ENCODE results near the gene ULBP3.
"Not testable (repeated sequence)": the region's sequence is repeated elsewhere in the genome, so short reads cannot be mapped to it uniquely, and the experiment has no call there.

Gene ULBP3

DNA sequence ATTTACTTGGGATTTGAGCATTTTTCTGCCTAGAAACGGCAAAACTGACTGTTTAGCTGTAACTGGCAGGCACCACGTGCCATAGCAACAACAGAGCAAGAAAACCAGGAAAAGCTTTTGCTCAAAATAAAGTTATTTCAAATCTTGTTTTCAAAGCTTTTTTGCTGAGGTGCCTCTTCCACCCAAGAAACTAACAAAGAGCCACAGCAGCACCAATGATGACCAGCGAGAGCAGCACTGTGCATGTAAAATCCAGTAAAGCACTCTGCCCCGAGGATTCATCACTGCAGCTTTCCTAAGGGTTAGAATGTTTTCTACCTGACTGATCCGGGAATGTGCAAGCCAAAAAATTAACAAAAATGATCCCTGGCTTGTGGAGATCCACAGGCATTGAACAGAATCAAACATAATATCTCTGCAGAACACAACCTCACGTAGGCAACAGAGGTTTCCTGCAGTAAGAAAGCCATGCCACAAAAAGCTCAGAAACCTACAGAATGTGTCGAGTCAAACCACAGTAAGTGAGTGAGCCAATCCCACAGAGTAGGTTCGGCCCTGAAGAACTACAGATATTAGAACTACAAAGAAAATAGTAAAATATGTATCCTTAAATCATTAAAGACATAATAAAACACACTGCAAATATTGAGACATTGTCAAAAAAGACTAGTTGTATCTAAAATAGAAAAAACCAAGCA lies 7.4 kb upstream of the ULBP3 start:
- DNase-seq (ENCODE audit: low read depth in 3 of 3) = no peak

- DNase-seq (ENCODE audit: low read depth in 3 of 3) = no peak
Measured at GRCh38 chr6:150075034-150075421, 6.1 kb upstream of the ULBP3 start.

- DNase-seq (ENCODE audit: low read depth in 3 of 3) = not testable (repeated sequence)
Measured at GRCh38 chr6:150074396-150075033, 5.6 kb upstream of the ULBP3 start.

DNA sequence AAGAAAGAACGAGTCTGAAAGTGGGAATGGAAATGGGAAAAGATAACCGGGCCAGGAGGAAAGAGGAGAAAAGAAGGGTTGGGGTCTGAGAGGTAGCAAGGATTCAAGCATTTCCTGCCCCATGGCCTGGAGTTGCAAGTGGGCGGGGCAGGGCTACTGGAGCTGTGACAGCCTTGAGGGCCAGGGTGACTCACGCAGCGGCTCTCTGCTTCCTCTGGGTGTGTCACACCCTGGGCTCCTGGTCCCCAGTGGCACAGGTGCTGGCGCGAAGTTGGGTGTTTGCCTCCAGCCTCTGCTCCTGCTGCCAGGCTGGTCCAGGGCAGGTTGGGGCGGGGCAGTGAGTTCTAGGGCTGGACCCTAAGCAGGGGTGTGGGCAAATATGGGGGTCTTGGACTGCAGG lies 3.3 kb upstream of the ULBP3 start:
- DNase-seq (ENCODE audit: low read depth in 3 of 3) = no peak

DNA sequence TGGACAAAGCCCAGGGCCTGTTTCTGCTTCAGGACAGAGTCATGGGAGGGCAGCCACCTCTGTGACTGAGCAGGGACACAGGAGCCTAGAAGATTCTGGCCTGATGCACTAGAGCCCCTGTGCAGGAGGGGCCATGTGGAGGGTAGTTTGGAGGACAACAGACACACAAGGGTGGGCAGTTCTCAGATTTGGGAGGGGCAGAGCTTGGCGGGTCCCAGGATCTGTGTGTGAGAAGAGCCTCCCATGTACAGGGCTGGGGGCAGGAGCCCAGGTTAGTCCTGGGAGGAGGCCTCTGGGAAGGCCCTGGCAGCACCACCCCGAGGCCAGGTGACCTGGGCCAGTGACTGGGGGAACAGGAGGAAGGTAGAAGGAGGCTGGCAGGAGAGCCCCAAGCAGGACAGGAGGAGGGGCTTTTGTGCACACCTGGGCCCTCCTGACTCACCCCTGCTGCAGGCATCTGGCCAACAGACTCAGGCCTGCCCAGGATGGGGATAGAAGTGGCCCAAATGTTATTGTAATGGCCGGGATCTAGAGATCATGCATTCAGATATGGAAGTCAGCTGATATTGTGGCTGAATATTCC lies 1.4 kb upstream of the ULBP3 start:
- DNase-seq (ENCODE audit: low read depth in 3 of 3) = no peak

GRCh38 chr6:150069706-150070105 lies 785 bp upstream of the ULBP3 start:
- DNase-seq (ENCODE audit: low read depth in 3 of 3) = no peak

DNA sequence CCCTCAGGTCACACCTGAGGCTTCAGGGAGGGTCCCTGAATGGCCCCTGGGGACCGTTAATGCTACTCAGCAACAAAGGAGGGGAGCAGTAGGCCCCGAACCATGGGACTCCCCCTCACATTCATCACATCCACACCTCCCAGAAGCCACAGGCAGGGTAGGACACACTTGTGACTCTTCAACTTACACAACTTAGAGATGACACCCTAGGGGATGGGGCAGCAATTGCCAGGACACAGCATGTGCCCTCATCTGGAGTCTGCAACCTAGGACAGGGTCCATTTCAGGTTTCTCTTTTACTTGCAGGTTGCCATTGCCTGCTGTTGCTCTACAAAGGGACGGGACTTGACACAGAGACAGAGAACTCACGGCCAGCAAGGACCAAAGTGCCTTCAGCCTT lies 770 bp downstream of the ULBP3 start:
- no peak for DNase-seq (ENCODE audit: low read depth in 3 of 3)

GRCh38 chr6:150065083-150065482 lies 3.8 kb downstream of the ULBP3 start:
- DNase-seq (ENCODE audit: low read depth in 3 of 3) = no peak

DNA sequence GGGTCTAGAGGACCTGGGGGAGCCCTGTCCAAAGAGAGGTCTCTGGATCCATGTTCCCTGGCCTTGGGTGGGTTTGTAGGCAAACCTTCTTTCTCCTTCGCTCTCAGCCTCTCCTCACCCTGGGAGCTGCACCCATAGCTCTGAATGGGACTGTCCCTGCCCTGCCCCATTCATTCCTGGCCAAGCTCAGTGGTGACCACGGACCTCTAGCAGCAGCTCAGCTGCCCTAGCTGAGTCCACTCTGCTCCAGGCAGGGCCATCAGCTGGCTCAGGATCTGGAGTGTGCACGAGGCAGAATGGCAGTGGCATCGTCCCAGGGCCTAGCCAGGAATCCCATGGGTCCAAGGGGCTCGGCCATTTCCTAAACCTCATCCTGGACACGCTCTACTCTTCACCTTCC lies 5.3 kb downstream of the ULBP3 start:
- no peak for DNase-seq (ENCODE audit: low read depth in 3 of 3)

- not testable (repeated sequence) for DNase-seq (ENCODE audit: low read depth in 3 of 3)
Measured at GRCh38 chr6:150059973-150060372, 8.9 kb downstream of the ULBP3 start.

DNA sequence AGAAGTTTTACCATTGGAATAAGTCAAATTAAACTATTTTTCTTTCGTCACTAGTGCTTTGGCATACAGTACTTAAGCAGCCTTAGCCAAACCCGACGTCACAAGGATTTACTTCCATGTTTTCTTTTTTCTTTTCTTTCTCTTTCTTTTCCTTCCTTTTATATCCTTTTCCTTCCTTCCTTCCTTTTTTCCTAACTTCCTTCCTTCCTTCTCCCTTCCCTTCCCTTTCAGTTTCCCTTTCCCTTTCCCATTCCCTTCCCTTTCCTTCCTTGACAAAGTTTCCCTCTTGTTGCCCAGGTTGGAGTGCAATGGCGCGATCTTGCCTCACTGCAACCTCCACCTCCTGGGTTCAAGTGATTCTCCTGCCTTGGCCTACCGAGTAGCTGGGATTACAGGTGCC lies 9.9 kb downstream of the ULBP3 start:
- DNase-seq (ENCODE audit: low read depth in 3 of 3) = no peak

DNA sequence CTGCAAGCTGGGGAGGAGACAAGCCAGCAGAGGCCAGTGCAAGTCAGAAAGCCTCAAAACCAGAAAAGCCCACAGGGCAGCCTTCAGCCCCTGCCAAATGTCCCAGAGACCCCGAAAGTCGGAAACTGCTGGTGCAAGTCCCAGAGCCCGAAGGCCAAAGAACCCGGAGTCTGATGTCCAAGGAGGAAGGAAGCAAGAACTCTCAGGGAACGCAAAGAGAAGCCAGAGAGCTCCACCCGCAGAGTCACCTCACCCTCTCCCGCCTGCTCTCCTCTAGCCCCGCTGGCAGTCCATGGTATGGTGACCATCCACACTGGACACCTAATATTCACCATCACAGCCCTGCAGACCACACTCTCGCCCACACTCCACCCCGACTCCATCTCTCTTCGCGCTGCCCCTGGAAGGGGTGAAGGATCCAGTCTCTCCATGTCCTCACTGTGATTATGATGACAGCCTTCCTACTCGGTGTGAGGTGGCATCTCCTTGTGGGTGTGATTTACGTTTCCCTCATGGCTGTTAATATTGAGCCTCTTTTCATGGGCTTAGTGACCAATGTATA lies 10.6 kb downstream of the ULBP3 start:
- no peak for DNase-seq (ENCODE audit: low read depth in 3 of 3)

DNA sequence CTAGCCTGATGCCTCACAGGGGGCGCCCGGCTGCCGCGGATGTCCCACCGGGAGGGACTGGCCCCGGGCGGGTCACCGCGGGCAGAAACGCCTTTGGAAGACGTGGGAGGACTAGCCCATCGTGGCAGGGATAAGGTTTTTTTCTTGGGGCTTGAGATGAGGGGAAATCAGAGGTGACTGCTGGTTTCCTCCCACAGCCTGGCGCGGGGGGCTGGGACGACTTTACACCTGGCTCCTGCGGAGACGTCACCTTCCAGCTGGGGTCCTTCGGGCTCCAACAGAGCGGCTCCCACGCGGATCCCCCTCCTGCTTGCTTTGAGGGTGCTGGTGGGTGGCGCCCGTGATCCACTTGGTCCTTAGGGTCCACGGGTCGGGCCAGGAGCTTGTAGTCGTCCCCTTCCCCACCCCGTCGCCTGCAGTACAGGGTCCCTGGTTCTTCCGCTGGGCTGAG lies 11.4 kb downstream of the ULBP3 start:
- DNase-seq (ENCODE audit: low read depth in 3 of 3) = no peak

DNA sequence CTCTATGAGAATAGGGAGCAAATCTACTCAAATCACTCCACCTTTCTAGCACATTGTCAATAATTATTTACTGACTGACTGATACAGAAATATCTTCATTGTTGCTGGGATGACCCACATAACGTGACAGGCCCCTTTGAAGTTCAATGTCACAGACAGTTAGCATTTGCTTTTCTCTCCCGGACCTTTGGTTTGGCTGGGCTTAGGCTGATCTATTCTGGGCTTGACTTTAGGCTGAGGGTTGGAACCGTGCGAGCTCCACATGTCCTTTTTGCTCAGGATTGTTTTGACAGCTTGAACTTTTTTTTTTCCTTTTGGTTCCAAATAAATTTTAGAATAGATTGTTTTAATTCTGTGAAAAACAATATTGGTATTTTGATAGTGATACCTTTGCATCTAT lies 12.0 kb downstream of the ULBP3 start:
- DNase-seq (ENCODE audit: low read depth in 3 of 3) = no peak

- no peak for DNase-seq (ENCODE audit: low read depth in 3 of 3)
Measured at GRCh38 chr6:150056156-150056555, 12.8 kb downstream of the ULBP3 start.

DNA sequence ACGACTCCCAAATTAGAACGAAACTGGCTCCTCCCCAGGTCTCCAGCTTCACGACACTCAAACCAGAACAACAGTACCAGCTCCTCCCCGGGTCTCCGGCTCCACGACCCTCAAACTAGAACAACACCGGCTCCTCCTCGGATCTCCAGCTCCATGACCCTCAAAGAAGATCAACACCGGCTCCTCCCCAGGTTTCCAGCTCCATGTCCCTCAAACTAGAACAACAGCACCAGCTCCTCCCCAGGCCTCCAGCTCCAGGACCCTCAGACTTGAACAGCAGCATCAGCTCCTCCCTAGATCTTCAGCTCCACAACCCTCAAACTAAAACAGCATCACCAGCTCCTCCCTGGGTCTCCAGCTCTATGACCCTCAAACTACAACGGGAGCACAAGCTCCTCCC lies 13.8 kb downstream of the ULBP3 start:
- DNase-seq (ENCODE audit: low read depth in 3 of 3) = no peak

DNA sequence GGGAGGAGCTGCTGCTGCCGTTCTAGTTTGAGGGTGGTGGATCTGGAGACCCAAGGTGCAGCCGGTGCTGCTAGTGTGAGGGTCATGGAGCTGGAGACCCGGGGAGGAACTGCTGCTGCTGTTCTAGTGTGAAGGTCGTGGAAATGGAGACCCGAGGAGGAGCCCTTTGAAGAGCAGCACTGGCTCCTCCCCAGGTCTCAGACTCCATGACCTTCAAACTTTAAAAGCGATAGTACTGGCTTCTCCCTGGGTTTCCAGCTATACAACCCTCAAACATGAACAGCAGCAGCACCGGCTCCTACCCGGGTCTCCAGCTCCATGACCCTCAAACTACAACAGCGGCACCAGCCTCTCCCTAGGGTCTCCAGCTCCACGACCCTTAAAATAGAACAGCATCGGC lies 15.5 kb downstream of the ULBP3 start:
- no peak for DNase-seq (ENCODE audit: low read depth in 3 of 3)

DNA sequence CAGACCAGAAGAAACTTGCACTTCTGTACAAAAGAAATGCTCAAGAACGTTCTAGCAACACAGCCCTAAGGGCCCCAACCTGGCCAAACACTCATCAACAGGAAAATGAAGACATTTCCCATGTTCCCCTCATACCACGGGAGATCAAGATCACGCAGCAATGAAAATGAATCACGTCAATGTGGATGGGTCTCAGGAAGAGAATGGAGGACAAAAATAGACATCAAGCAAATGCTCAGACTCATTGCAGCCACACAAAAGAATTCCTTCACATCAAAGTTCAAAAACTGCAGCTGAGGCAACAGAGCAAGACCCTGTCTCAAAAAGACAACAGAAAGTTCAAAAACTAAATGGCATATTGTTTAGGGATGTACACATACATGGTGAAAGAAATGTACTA lies 18.1 kb downstream of the ULBP3 start:
- no peak for DNase-seq (ENCODE audit: low read depth in 3 of 3)

DNA sequence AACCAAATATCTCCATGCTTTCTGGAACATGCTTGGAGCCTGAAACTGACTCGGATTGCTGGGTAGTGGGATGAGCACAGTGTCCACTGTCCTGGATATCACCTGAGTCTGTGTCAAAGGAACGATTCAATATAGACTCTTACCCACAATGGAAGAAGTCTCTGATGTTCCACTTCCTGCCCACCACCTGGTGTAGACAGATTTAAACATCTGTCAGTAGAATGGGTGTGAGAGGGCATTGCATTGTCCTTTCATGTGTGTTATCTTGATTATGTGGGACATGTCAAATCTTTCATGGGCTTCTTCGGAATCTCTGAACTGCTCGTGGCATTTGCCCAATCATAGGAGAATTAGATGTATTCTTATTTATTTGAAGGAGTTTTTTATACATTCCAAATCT lies 20.8 kb downstream of the ULBP3 start:
- no peak for DNase-seq (ENCODE audit: low read depth in 3 of 3)

DNA sequence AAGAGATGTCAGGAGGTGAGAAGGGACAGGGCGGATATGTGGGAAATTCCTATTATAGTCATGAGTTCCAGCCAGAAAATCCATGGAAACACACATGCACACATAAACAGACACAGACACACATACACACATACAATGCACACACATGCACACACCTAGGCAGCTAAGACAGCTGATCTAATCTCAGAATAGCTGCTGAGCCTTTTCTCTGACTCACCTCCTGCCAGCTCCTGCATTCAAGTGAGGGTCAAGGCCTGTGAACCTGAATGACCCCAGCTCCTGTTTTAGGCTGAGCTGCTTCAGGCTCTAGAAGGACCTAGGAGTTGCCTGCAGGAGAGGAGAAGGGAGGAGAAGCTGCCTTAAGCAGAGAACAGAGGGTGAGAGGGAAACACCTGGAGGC lies 22.0 kb downstream of the ULBP3 start:
- no peak for DNase-seq (ENCODE audit: low read depth in 3 of 3)

- DNase-seq (ENCODE audit: low read depth in 3 of 3) = no peak
Measured at GRCh38 chr6:150044621-150045145, 24.2 kb downstream of the ULBP3 start.

- DNase-seq (ENCODE audit: low read depth in 3 of 3) = no peak
Measured at GRCh38 chr6:150043501-150044412, 25.2 kb downstream of the ULBP3 start.

Measured in stimulated activated CD4-positive, alpha-beta T cell treated with anti-CD3 and anti-CD28 coated beads, TNF-alpha, amount 100 ng/mL, for 4 hours (primary cell).